Caco-2 (cell line): ENCODE measurements around the gene ZBTB39. TPM values are rescaled to one million over a fixed set of nuclear protein-coding genes. Genes with fewer than 3 reads are reported as not detected.
"Not testable (repeated sequence)": the region's sequence is repeated elsewhere in the genome, so short reads cannot be mapped to it uniquely, and the experiment has no call there.

Source experiments
- BruUV-seq: library from RNA; stranded (reverse); fragments of 400-500 nt; replicated peaks from 2 replicates; lab custom pipeline; 2021; lab: Mats Ljungman, UMichigan
- CTCF ChIA-PET: fragments of 300-600 bp; sonication (Branson Sonifier 250); formaldehyde crosslinking; loops from one replicate; lab custom pipeline; 2022; ENCODE audit warnings: antibody characterized with exemption; lab: Charles Lee
- POLR2A ChIA-PET: fragments of 300-600 bp; sonication (Branson Sonifier 250); formaldehyde crosslinking; loops from one replicate; lab custom pipeline; 2022; ENCODE audit warnings: antibody characterized with exemption; lab: Charles Lee
- DNase-seq, 2 experiments: peaks; one replicate each; pipeline versions ENCODE4 v3.0.0 to v3.0.0-alpha.2; 2020 to 2022
- H3K27me3 ChIP-seq: replicated peaks from 2 replicates; pipeline ENCODE4 v1.6.0; 2011; ENCODE audit warnings: low read length; ENCODE audit not compliant: control insufficient read depth, insufficient read depth
- H3K36me3 ChIP-seq: 2 replicates; pipeline ENCODE4 v1.5.1; 2011; ENCODE audit warnings: low read length; ENCODE audit not compliant: control insufficient read depth, insufficient read depth
- H3K4me1 ChIP-seq: fragments of 250-450 bp; sonication (Bioruptor Pico); 2 replicates; pipeline ENCODE4 v1.5.1; 2020; ENCODE audit warnings: mild to moderate bottlenecking
- H3K4me3 ChIP-seq: 2 replicates; pipeline ENCODE4 v1.5.1; 2011; ENCODE audit warnings: low read depth, mild to moderate bottlenecking, control low read depth, low read length
- H3K9me3 ChIP-seq: fragments of 250-450 bp; sonication (Bioruptor Pico); 2 replicates; pipeline ENCODE4 v1.5.1; 2020; ENCODE audit warnings: mild to moderate bottlenecking, moderate library complexity
- H3K27ac Mint-ChIP-seq: one replicate; pipeline ENCODE4 v1.8.0; 2022; ENCODE audit warnings: mixed read lengths; ENCODE audit not compliant: unreplicated experiment
- H3K27me3 Mint-ChIP-seq: one replicate; pipeline ENCODE4 v1.8.0; 2022; ENCODE audit warnings: mixed read lengths; ENCODE audit not compliant: insufficient read depth, unreplicated experiment
- H3K36me3 Mint-ChIP-seq: one replicate; pipeline ENCODE4 v1.8.0; 2022; ENCODE audit warnings: mild to moderate bottlenecking, mixed read lengths; ENCODE audit not compliant: insufficient read depth, unreplicated experiment
- H3K4me1 Mint-ChIP-seq: one replicate; pipeline ENCODE4 v1.8.0; 2022; ENCODE audit warnings: low read depth, mixed read lengths; ENCODE audit not compliant: unreplicated experiment
- H3K4me3 Mint-ChIP-seq: one replicate; pipeline ENCODE4 v1.8.0; 2022; ENCODE audit warnings: mild to moderate bottlenecking, moderate library complexity, mixed read lengths; ENCODE audit not compliant: unreplicated experiment
- H3K9me3 Mint-ChIP-seq: one replicate; pipeline ENCODE4 v1.8.0; 2022; ENCODE audit warnings: mixed read lengths; ENCODE audit not compliant: unreplicated experiment
- intact Hi-C: fragments of 100-400 bp; cut with micrococcal nuclease; formaldehyde crosslinking; loops from one replicate; pipeline ENCODE4 v1.10.0; 2022; ENCODE audit not compliant: unreplicated experiment
- total RNA-seq: library from RNA; stranded (reverse); gene quantifications from 2 replicates; pipeline ENCODE4 v1.2.3, GENCODE V29; 2022
- TF ChIP-seq, protein P1 (sequence below), 2 experiments: fragments of 200-600 bp in 1 of 2; IDR thresholded peaks; 1 replicate in 1 of 2; 2 replicates in 1 of 2; pipeline versions ENCODE4 v1.5.1 to v1.8.0; 2011 to 2022; ENCODE audit warnings: antibody characterized with exemption in 1 of 2, control low read depth in 1 of 2, inconsistent platforms in 1 of 2, low read depth in 1 of 2, low read length in 1 of 2, mild to moderate bottlenecking in 1 of 2, moderate library complexity in 1 of 2; ENCODE audit not compliant: insufficient read depth in 1 of 2, severe bottlenecking in 1 of 2, unreplicated experiment in 1 of 2

The ZBTB39 gene
- total RNA-seq, 1 experiment from 2014 or later: 12.8 TPM

DNA sequence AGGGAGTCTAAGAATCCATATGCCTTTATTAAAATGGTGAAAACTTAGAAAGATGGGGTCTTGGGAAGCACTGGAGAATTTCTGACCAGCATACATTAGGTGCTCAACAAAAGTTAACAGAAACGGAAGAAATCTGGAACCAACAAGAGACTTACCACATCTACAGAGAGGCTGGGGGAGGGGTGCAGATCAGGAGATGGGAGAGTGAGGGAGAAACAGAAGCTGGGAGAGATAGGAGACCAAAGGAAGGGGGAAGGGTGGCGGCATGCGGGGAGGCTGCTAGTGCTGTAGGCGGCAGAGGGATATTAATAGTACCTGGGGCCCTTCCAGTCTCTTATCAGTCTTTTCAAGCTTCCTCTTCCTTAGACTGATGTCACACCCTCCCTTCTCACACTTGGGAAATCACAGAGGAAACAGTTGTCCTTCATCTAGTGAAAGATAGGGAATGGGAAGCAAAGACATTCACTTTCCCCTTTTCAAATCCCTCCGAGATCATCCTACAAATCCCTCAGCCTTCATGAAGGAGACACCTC lies 18.1 kb downstream of the ZBTB39 start:
- Mint-ChIP-seq H3K36me3 (peaks cover 5% of the 10 kb centered on the region), H3K27me3 (no peaks in the 10 kb centered on the region), H3K4me3 (no peak overlapping the region), H3K27ac (no peak overlapping the region), H3K9me3 (no peaks in the 10 kb centered on the region), H3K4me1 (peaks cover 20% of the 10 kb centered on the region)
- intact Hi-C loops: no loop called here
- Histone ChIP-seq H3K4me3 (no peak overlapping the region), H3K36me3 (no peaks in the 10 kb centered on the region), H3K4me1 (peaks cover 15% of the 10 kb centered on the region), H3K9me3 (no peaks in the 10 kb centered on the region), H3K27me3 (no peaks in the 10 kb centered on the region)
- TF ChIP-seq, protein P1, sequence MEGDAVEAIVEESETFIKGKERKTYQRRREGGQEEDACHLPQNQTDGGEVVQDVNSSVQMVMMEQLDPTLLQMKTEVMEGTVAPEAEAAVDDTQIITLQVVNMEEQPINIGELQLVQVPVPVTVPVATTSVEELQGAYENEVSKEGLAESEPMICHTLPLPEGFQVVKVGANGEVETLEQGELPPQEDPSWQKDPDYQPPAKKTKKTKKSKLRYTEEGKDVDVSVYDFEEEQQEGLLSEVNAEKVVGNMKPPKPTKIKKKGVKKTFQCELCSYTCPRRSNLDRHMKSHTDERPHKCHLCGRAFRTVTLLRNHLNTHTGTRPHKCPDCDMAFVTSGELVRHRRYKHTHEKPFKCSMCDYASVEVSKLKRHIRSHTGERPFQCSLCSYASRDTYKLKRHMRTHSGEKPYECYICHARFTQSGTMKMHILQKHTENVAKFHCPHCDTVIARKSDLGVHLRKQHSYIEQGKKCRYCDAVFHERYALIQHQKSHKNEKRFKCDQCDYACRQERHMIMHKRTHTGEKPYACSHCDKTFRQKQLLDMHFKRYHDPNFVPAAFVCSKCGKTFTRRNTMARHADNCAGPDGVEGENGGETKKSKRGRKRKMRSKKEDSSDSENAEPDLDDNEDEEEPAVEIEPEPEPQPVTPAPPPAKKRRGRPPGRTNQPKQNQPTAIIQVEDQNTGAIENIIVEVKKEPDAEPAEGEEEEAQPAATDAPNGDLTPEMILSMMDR (IDR thresholded peaks at IDR 0.05; ENCODE audit: insufficient read depth in 1 of 2, low read depth in 1 of 2, low read length in 1 of 2, severe bottlenecking in 1 of 2, unreplicated experiment in 1 of 2): no peak
- POLR2A ChIA-PET: no interaction called here
- CTCF ChIA-PET: interaction anchor here (0.6 to 2.6 kb wide), 5 partner anchors 13 to 360 kb away, joined by 3 to 20 read pairs (median 4); no protein-coding TSS in a partner anchor
- no peak for DNase-seq
- BruUV-seq: no TSS peak

DNA sequence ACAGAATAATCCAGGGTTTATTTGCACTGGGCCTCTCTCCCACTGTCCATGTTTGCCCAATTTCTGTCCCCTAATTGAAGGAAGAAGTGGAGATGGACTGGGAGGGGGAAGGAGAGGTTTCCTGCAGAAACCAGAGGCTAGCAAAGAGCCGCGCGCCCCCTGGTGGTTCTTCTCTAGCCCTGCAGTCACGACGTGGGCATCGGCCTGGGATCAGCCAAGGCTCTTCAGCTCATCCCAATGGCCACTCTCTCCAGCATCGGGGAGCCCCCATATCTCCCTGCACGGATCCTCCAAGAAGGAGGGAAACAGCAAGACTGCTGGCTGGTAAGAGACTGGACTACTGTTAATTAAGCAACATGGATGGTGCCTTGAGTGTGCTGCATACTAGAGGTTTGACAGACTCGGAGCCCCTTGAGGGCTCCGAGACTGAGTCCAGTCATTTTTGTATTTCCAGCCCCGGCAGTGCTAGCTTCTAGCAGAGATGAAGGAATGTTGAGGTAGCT lies 18.7 kb downstream of the ZBTB39 start:
- H3K9me3 Mint-ChIP-seq: no peaks in the 10 kb centered on the region
- no peak overlapping the region for H3K27ac Mint-ChIP-seq
- Histone ChIP-seq H3K36me3 (no peaks in the 10 kb centered on the region), H3K4me3 (no peak overlapping the region), H3K4me1 (peaks cover 15% of the 10 kb centered on the region), H3K9me3 (no peaks in the 10 kb centered on the region), H3K27me3 (no peaks in the 10 kb centered on the region)
- no TSS peak for BruUV-seq
- H3K36me3 Mint-ChIP-seq: peaks cover 5% of the 10 kb centered on the region
- CTCF ChIA-PET: interaction anchor here (0.8 to 2.6 kb wide), 5 partner anchors 13 to 196 kb away, joined by 3 to 20 read pairs (median 4); no protein-coding TSS in a partner anchor
- no peak overlapping the region for H3K4me3 Mint-ChIP-seq
- intact Hi-C loops: loop anchor here (1.0 to 2.0 kb wide), 3 partner anchors 40 to 231 kb away; no protein-coding TSS in a partner anchor
- H3K27me3 Mint-ChIP-seq: no peaks in the 10 kb centered on the region
- POLR2A ChIA-PET: no interaction called here
- peak; percentile 67 to 80 for DNase-seq
- TF ChIP-seq, protein P1 (IDR thresholded peaks at IDR 0.05; ENCODE audit: insufficient read depth in 1 of 2, low read depth in 1 of 2, low read length in 1 of 2, severe bottlenecking in 1 of 2, unreplicated experiment in 1 of 2): peak; percentile 88 to 90
- peaks cover 20% of the 10 kb centered on the region for H3K4me1 Mint-ChIP-seq

DNA sequence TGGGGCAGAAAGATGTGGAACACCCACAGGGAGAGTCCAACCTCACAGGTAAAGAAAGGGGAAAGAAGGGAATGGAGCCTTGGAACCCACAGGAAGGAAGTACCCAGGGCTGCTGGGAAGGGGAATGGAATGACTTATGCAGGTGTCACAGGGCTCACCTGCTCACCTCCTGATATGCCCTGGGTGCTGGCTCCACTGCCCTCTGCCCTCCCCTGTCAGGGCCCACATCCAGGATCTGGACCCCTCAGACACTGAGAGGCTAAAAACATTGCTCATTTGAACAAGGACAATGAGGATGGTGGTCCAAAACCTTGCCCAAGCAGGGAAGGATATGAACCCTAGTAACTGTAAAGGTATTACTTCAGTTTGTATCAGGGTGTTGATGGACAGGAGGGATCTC lies 19.3 kb downstream of the ZBTB39 start:
- CTCF ChIA-PET: interaction anchor here (0.9 to 2.6 kb wide), 4 partner anchors 14 to 196 kb away, joined by 3 to 20 read pairs (median 9); no protein-coding TSS in a partner anchor
- Mint-ChIP-seq H3K27me3 (no peaks in the 10 kb centered on the region), H3K36me3 (peaks cover 5% of the 10 kb centered on the region), H3K9me3 (no peaks in the 10 kb centered on the region), H3K4me3 (no peak overlapping the region), H3K27ac (no peak overlapping the region), H3K4me1 (peaks cover 20% of the 10 kb centered on the region)
- TF ChIP-seq, protein P1 (IDR thresholded peaks at IDR 0.05; ENCODE audit: insufficient read depth in 1 of 2, low read depth in 1 of 2, low read length in 1 of 2, severe bottlenecking in 1 of 2, unreplicated experiment in 1 of 2): no peak
- Histone ChIP-seq H3K9me3 (no peaks in the 10 kb centered on the region), H3K4me1 (peaks cover 15% of the 10 kb centered on the region), H3K27me3 (no peaks in the 10 kb centered on the region), H3K36me3 (no peaks in the 10 kb centered on the region), H3K4me3 (no peak overlapping the region)
- no TSS peak for BruUV-seq
- DNase-seq: no peak
- POLR2A ChIA-PET: no interaction called here
- intact Hi-C loops: loop anchor here (1.0 to 2.0 kb wide), 3 partner anchors 40 to 230 kb away; no protein-coding TSS in a partner anchor

DNA sequence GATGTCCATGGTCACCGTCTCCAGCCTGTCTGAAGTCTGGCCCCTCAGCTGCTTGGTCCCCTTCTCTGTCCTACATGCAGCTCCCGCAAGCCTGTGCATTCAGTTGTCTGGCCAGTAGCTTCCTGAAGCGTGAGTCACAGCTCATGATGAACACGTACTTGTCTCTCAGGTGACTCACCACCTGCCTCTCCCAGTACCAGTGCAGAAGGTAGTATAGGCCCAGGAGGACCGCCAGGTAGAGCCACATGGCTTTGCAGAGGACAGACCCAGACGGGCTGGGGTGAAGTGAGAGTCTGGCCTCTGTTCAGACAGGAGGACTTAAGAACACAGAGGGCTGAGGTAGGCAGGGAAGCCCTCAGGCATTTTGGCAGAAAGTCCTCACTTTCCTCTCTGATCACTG lies 20.6 kb downstream of the ZBTB39 start:
- peak; percentile 67 to 84 for DNase-seq
- H3K36me3 ChIP-seq, H3K36me3 Mint-ChIP-seq, H3K4me3 Mint-ChIP-seq, H3K9me3 Mint-ChIP-seq, H3K4me3 ChIP-seq, H3K27me3 ChIP-seq, BruUV-seq, H3K27me3 Mint-ChIP-seq, H3K9me3 ChIP-seq: not testable (repeated sequence)
- POLR2A ChIA-PET: interaction anchor here (0.5 to 0.9 kb wide), 3 partner anchors 32 to 297 kb away, joined by 3 read pairs; partner anchors contain the start of gene NACA
- peaks cover 20% of the 10 kb centered on the region for H3K4me1 Mint-ChIP-seq
- intact Hi-C loops: loop anchor here (2.0 kb wide), 1 partner anchor 229 kb away; no protein-coding TSS in a partner anchor
- H3K27ac Mint-ChIP-seq: peak overlapping the region; percentile 65
- peaks cover 15% of the 10 kb centered on the region for H3K4me1 ChIP-seq
- CTCF ChIA-PET: interaction anchor here (0.6 to 0.7 kb wide), 5 partner anchors 16 to 362 kb away, joined by 3 to 14 read pairs (median 3); no protein-coding TSS in a partner anchor
